ENCODE measurements around the gene CDAN1. TPM values are rescaled to one million over a fixed set of nuclear protein-coding genes. Genes with fewer than 3 reads are reported as not detected.

The CDAN1 gene
- total and polyA plus RNA-seq, 2 of the 4 experiments (the other 2 are of a cell fraction) = 4.7 to 5.6 TPM

DNA sequence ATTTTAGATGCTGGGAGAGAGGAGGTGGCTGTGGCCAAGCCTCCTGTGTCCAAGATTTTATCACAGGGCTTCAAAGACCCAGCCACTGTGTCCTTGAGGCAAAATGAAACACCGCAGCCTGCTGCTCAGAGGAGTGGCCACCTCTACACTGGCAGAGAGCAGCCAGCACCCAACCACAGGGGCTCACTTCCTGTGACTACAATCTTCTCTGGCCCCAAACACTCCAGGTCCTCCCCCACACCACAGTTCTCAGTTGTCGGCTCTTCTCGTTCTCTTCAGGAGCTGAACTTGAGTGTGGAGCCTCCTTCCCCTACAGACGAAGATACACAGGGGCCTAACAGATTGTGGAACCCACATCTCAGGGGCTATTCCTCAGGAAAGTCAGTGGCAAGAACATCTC is 45.6 kb downstream of the CDAN1 start:
- H2BK15ac ChIP-seq (ENCODE audit: low read depth, low read length) = no peak overlapping the region
- dilution Hi-C loops (cut with HindIII; ENCODE audit: low sequenced_read_pairs, unreplicated experiment) = no loop called here
- H3K4me2 ChIP-seq (ENCODE audit: low read depth, low read length) = no peak overlapping the region
- no peak overlapping the region for H3K27ac ChIP-seq (ENCODE audit: insufficient read depth, low read length)
- H3K23ac ChIP-seq (ENCODE audit: low read depth, low read length) = no peak overlapping the region
- no peak overlapping the region for H4K5ac ChIP-seq (ENCODE audit: low read depth, low read length)
- 94% methylated on average over 2 of the region's 4 CpGs; no CpG with 5 or more reads in 1 of the 2 experiments for WGBS, 2 experiments (ENCODE audit: extremely low coverage in 2 of 2, insufficient read length in 1 of 2)
- H3K36me3 ChIP-seq (ENCODE audit: control insufficient read depth, insufficient read depth, low read length) = peaks cover 31% of the 10 kb centered on the region
- BruUV-seq (replicated peaks) = no TSS peak
- H3K79me1 ChIP-seq (ENCODE audit: low read depth in 1 of 2, low read length in 2 of 2) = no peaks in the 10 kb centered on the region
- no peak overlapping the region for H2AK9ac ChIP-seq (replicated peaks; ENCODE audit: low read depth, low read length, poor library complexity)
- no peak overlapping the region for H2BK20ac ChIP-seq (ENCODE audit: low read depth, low read length)
- H2BK120ac ChIP-seq (ENCODE audit: low read depth, low read length) = no peak overlapping the region
- no peak overlapping the region for H4K91ac ChIP-seq (ENCODE audit: insufficient read depth, low read depth, low read length)
- no peak overlapping the region for H2AFZ ChIP-seq (replicated peaks; ENCODE audit: low read length, poor library complexity)
- TF ChIP-seq BHLHE40 (IDR thresholded peaks at IDR 0.05; ENCODE audit: low read depth, low read length) (no peak), MAZ (IDR thresholded peaks at IDR 0.05; ENCODE audit: borderline replicate concordance, low read depth, low read length) (no peak), MXI1 (IDR thresholded peaks at IDR 0.05; ENCODE audit: borderline replicate concordance, low read depth, low read length) (no peak), RCOR1 (IDR thresholded peaks at IDR 0.05; ENCODE audit: insufficient replicate concordance, low read length) (no peak), NFE2L2 (IDR thresholded peaks at IDR 0.05; ENCODE audit: low read depth, low read length) (no peak)
- intact Hi-C loops (cut with micrococcal nuclease) = no loop called here
- ATAC-seq (ENCODE audit: low read depth) (no peak), DNase-seq (no peak)
- H2AK5ac ChIP-seq (ENCODE audit: low read depth, low read length) = no peak overlapping the region
- H3K9ac ChIP-seq (ENCODE audit: low read depth, low read length) = no peak overlapping the region
- no peak overlapping the region for H3K14ac ChIP-seq (replicated peaks; ENCODE audit: low read depth, low read length)
- H3K4me3 ChIP-seq (ENCODE audit: insufficient read depth, low read depth, low read length) = no peak overlapping the region
- H3K56ac ChIP-seq (ENCODE audit: extremely low read depth, insufficient read depth, low read length) = no peak overlapping the region
- ChIA-PET CTCF (no interaction called here), POLR2A (ENCODE audit: unreplicated experiment) (no interaction called here)
- H3K4ac ChIP-seq (ENCODE audit: low read depth, low read length) = no peak overlapping the region
- H3K9me3 ChIP-seq (ENCODE audit: control insufficient read depth, insufficient read depth, low read length) = no peaks in the 10 kb centered on the region
- H4K8ac ChIP-seq (ENCODE audit: low read depth in 2 of 2, low read length in 2 of 2) = no peak overlapping the region
- no peaks in the 10 kb centered on the region for H4K20me1 ChIP-seq (ENCODE audit: insufficient read depth, low read length)
- in situ Hi-C loops (cut with MboI; ENCODE audit: low sequenced_read_pairs) = no loop called here
- no peaks in the 10 kb centered on the region for H3K27me3 ChIP-seq (ENCODE audit: control insufficient read depth, insufficient read depth, low read length)
- H3K4me1 ChIP-seq (ENCODE audit: control insufficient read depth, insufficient read depth, low read length) = no peaks in the 10 kb centered on the region
- no peak overlapping the region for H3K18ac ChIP-seq (ENCODE audit: low read depth, low read length)
- peaks cover 28% of the 10 kb centered on the region; the same call in 1 of the 2 replicates for H3K9me1 ChIP-seq (ENCODE audit: insufficient read depth, low read length)
- H2BK5ac ChIP-seq (ENCODE audit: low read depth, low read length, poor library complexity, severe bottlenecking) = no peak overlapping the region

Measured in IMR-90 (cell line).